ENCODE data around the gene VRK2. TPM values are rescaled to one million over a fixed set of nuclear protein-coding genes. Genes with fewer than 3 reads are reported as not detected.

VRK2 gene
- total RNA-seq, 1 experiment from 2014 or later, result 27.6 TPM

DNA sequence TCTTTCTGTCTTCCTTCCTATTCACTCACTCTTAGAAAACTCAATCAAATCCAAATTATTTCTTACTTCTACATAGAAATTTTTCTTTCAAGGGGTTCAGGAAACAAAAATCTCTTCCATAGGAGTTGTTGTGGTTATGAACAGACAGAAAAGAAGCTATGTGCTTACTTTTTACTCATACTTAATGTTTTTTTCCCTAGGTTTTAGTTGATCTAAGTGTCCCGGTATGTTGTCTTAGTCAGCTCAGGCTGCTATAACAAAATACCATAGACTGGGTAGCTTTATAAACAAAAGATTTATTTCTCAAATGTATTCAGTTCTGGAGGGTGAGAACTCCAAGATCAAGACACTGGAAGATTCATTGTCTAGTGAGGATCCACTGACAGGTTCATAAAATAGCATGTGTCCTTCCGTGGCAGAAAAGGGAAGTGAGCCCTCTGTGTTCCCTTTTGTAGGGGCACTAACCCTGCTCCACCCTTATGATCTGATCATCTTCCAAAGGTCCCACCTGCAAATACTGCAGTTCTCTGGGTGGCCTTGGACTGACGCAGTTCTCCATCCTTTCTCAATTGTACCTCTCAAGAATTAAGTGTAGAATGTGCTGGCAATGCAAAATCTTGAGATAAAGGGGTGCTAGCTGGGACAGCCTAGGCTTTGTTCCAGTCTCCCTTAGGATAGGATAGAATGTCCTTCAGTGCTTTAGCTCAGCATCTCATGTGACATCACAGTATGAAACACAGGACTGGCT lies 14.4 kb upstream of the VRK2 start:
- no peaks in the 10 kb centered on the region for H3K36me3 ChIP-seq (ENCODE audit: low read depth, low read length)
- no peak overlapping the region for H3K9ac ChIP-seq (ENCODE audit: low read length)
- H3K27me3 ChIP-seq (ENCODE audit: low read length), result no peaks in the 10 kb centered on the region
- no peak overlapping the region for H3K4me2 ChIP-seq (ENCODE audit: low read length)
- no peak overlapping the region for H2AFZ ChIP-seq (ENCODE audit: low read length)
- no peak for ATAC-seq
- H3K4me3 ChIP-seq (ENCODE audit: low read length), result no peak overlapping the region
- H3K9me2 ChIP-seq (replicated peaks; ENCODE audit: low read length), result no peaks in the 10 kb centered on the region
- intact Hi-C loops (cut with micrococcal nuclease), result no loop called here
- no peaks in the 10 kb centered on the region for H3K79me2 ChIP-seq (ENCODE audit: low read length)
- no peaks in the 10 kb centered on the region for H3F3A ChIP-seq (ENCODE audit: low read length, unreplicated experiment)
- POLR2A ChIA-PET (ENCODE audit: unreplicated experiment), result no interaction called here
- H3K27ac ChIP-seq (ENCODE audit: low read length), result no peak overlapping the region
- no TSS peak for BruUV-seq (replicated peaks)
- no peak for TF ChIP-seq EZH2phosphoT487 (IDR thresholded peaks at IDR 0.05; ENCODE audit: borderline replicate concordance, low read length)
- TF ChIP-seq, protein P1, sequence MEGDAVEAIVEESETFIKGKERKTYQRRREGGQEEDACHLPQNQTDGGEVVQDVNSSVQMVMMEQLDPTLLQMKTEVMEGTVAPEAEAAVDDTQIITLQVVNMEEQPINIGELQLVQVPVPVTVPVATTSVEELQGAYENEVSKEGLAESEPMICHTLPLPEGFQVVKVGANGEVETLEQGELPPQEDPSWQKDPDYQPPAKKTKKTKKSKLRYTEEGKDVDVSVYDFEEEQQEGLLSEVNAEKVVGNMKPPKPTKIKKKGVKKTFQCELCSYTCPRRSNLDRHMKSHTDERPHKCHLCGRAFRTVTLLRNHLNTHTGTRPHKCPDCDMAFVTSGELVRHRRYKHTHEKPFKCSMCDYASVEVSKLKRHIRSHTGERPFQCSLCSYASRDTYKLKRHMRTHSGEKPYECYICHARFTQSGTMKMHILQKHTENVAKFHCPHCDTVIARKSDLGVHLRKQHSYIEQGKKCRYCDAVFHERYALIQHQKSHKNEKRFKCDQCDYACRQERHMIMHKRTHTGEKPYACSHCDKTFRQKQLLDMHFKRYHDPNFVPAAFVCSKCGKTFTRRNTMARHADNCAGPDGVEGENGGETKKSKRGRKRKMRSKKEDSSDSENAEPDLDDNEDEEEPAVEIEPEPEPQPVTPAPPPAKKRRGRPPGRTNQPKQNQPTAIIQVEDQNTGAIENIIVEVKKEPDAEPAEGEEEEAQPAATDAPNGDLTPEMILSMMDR (conservative IDR thresholded peaks at IDR 0.05; ENCODE audit: low read depth, low read length), result no peak
- TF ChIP-seq EZH2 (IDR thresholded peaks at IDR 0.05; ENCODE audit: low read length, unreplicated experiment), result no peak
- DNase-seq, result no peak
- CTCF ChIA-PET, result no interaction called here
- no peaks in the 10 kb centered on the region for H4K20me1 ChIP-seq (ENCODE audit: low read length)
- no peaks in the 10 kb centered on the region; the same call in 1 of the 2 replicates for H3K4me1 ChIP-seq (ENCODE audit: insufficient read depth, low read length)
- no peaks in the 10 kb centered on the region for H3K9me3 ChIP-seq (ENCODE audit: low read length)

DNA sequence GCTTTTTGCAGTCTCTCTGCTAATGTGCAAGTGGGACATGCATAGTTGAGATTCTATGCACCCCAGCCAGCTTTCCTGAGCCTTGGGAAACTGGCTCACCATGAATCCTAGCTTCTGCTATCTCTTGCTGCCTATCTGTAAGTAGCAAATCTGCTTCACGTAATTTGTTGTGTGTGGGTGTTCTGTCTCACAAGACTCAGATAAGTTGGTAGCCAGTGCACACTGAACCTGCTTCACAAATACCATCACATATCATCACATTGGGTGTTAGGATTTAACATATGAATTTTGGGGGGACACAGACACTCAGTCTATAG lies 13.9 kb upstream of the VRK2 start:
- H3K79me2 ChIP-seq (ENCODE audit: low read length), result no peaks in the 10 kb centered on the region
- H2AFZ ChIP-seq (ENCODE audit: low read length), result no peak overlapping the region
- TF ChIP-seq EZH2 (IDR thresholded peaks at IDR 0.05; ENCODE audit: low read length, unreplicated experiment) (no peak), EZH2phosphoT487 (IDR thresholded peaks at IDR 0.05; ENCODE audit: borderline replicate concordance, low read length) (no peak)
- ATAC-seq (no peak), DNase-seq (no peak)
- no TSS peak for BruUV-seq (replicated peaks)
- no peak overlapping the region for H3K9ac ChIP-seq (ENCODE audit: low read length)
- H3F3A ChIP-seq (ENCODE audit: low read length, unreplicated experiment), result no peaks in the 10 kb centered on the region
- H3K4me2 ChIP-seq (ENCODE audit: low read length), result no peak overlapping the region
- H3K27me3 ChIP-seq (ENCODE audit: low read length), result no peaks in the 10 kb centered on the region
- H3K9me3 ChIP-seq (ENCODE audit: low read length), result no peaks in the 10 kb centered on the region
- H3K4me3 ChIP-seq (ENCODE audit: low read length), result no peak overlapping the region
- no peaks in the 10 kb centered on the region for H3K9me2 ChIP-seq (replicated peaks; ENCODE audit: low read length)
- H4K20me1 ChIP-seq (ENCODE audit: low read length), result no peaks in the 10 kb centered on the region
- POLR2A ChIA-PET (ENCODE audit: unreplicated experiment), result no interaction called here
- CTCF ChIA-PET, result no interaction called here
- intact Hi-C loops (cut with micrococcal nuclease), result no loop called here
- no peak overlapping the region for H3K27ac ChIP-seq (ENCODE audit: low read length)
- H3K4me1 ChIP-seq (ENCODE audit: insufficient read depth, low read length), result no peaks in the 10 kb centered on the region; the same call in 1 of the 2 replicates
- no peaks in the 10 kb centered on the region for H3K36me3 ChIP-seq (ENCODE audit: low read depth, low read length)

DNA sequence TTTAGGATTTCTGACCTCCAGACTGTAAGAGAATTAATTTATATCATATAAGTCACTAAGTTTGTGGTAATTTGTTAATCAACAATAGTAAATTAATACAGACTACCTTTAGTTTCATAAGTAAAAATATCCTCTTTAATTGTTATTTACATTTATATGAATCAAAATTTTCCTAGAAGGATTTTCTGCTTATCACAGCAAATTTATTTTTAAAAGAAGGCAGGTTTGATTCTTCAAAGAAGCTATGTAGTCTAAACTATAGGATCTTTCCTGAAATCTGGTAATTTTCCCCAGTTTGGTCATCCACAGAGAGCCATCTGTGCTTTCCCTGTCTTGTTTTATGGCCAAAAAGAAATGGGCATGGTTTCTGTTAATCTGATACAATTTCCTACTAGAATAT lies 13.1 kb upstream of the VRK2 start:
- no peaks in the 10 kb centered on the region for H3K9me2 ChIP-seq (replicated peaks; ENCODE audit: low read length)
- H3K9me3 ChIP-seq (ENCODE audit: low read length), result 0 out of 2 replicates have a peak, but pooled peaks cover 1% of the 10 kb centered on the region
- POLR2A ChIA-PET (ENCODE audit: unreplicated experiment), result no interaction called here
- TF ChIP-seq, protein P1 (conservative IDR thresholded peaks at IDR 0.05; ENCODE audit: low read depth, low read length), result no peak
- no peak for TF ChIP-seq EZH2 (IDR thresholded peaks at IDR 0.05; ENCODE audit: low read length, unreplicated experiment)
- TF ChIP-seq EZH2phosphoT487 (IDR thresholded peaks at IDR 0.05; ENCODE audit: borderline replicate concordance, low read length), result no peak
- no peak for DNase-seq
- H3K27me3 ChIP-seq (ENCODE audit: low read length), result no peaks in the 10 kb centered on the region
- no peaks in the 10 kb centered on the region for H4K20me1 ChIP-seq (ENCODE audit: low read length)
- H2AFZ ChIP-seq (ENCODE audit: low read length), result no peak overlapping the region
- intact Hi-C loops (cut with micrococcal nuclease), result no loop called here
- no peak overlapping the region for H3K9ac ChIP-seq (ENCODE audit: low read length)
- H3K79me2 ChIP-seq (ENCODE audit: low read length), result no peaks in the 10 kb centered on the region
- no TSS peak for BruUV-seq (replicated peaks)
- CTCF ChIA-PET, result no interaction called here
- no peaks in the 10 kb centered on the region for H3K36me3 ChIP-seq (ENCODE audit: low read depth, low read length)
- no peak overlapping the region for H3K27ac ChIP-seq (ENCODE audit: low read length)
- no peak overlapping the region for H3K4me3 ChIP-seq (ENCODE audit: low read length)
- no peaks in the 10 kb centered on the region; the same call in 1 of the 2 replicates for H3K4me1 ChIP-seq (ENCODE audit: insufficient read depth, low read length)
- no peaks in the 10 kb centered on the region for H3F3A ChIP-seq (ENCODE audit: low read length, unreplicated experiment)
- no peak overlapping the region for H3K4me2 ChIP-seq (ENCODE audit: low read length)
- ATAC-seq, result no peak
